Neural progenitor cell (in vitro differentiated cells): ENCODE measurements around the gene EPS8L1.

Experiments
- EZH2 ChIP-seq: fragments of 200-600 bp; sonication (generic); IDR thresholded peaks from 2 replicates; pipeline ENCODE4 v1.6.1; 2017; ENCODE audit warnings: antibody characterized with exemption, mild to moderate bottlenecking, moderate library complexity
- TF ChIP-seq, protein P1 (sequence below): fragments of 200-600 bp; sonication (generic); IDR thresholded peaks from 2 replicates; pipeline ENCODE4 v1.5.1; 2017; ENCODE audit warnings: antibody characterized with exemption, mild to moderate bottlenecking

DNA sequence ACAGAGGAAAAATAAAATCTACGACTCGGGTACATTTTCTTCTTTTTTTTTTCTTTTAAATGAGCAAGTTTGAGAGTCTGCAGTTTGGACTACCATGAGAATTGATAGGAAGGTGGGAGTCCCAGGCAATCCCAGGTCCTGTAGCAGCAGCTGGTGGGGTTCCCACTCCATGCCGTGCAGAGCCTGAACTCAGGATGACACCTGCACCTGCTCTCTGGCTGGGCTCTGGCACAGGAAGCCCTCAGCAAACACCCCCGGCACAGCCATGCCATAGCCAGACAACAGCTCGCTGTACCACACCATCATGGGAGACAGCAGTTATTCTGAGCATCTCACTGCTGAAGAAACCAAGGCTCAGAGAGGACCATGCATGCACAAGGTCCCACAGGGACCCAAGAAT lies 31.4 kb upstream of the EPS8L1 start:
- TF ChIP-seq, protein P1, sequence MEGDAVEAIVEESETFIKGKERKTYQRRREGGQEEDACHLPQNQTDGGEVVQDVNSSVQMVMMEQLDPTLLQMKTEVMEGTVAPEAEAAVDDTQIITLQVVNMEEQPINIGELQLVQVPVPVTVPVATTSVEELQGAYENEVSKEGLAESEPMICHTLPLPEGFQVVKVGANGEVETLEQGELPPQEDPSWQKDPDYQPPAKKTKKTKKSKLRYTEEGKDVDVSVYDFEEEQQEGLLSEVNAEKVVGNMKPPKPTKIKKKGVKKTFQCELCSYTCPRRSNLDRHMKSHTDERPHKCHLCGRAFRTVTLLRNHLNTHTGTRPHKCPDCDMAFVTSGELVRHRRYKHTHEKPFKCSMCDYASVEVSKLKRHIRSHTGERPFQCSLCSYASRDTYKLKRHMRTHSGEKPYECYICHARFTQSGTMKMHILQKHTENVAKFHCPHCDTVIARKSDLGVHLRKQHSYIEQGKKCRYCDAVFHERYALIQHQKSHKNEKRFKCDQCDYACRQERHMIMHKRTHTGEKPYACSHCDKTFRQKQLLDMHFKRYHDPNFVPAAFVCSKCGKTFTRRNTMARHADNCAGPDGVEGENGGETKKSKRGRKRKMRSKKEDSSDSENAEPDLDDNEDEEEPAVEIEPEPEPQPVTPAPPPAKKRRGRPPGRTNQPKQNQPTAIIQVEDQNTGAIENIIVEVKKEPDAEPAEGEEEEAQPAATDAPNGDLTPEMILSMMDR = no peak
- TF ChIP-seq EZH2 = no peak
